T-helper 9 cell (primary cell): ENCODE results near the gene TNRC6C.
"Not testable (repeated sequence)": the region's sequence is repeated elsewhere in the genome, so short reads cannot be mapped to it uniquely, and the experiment has no call there.

Source experiments
- DNase-seq: peaks from one replicate; pipeline ENCODE4 v3.0.0-alpha.2; 2020

The TNRC6C gene

GRCh38 chr17:78096093-78096492, 137.6 kb downstream of the TNRC6C start:
- DNase-seq, result no peak

- no peak for DNase-seq
These were observed 142.6 kb downstream of the TNRC6C start for GRCh38 chr17:78101112-78101511.

GRCh38 chr17:78101542-78101941, 143.0 kb downstream of the TNRC6C start:
- no peak for DNase-seq

GRCh38 chr17:78103311-78103710, 144.8 kb downstream of the TNRC6C start:
- DNase-seq, result no peak

- no peak for DNase-seq
These were observed 146.0 kb downstream of the TNRC6C start for GRCh38 chr17:78104540-78104941.

GRCh38 chr17:78105101-78105500, 146.6 kb downstream of the TNRC6C start:
- no peak for DNase-seq

- DNase-seq, result no peak
These were observed 147.0 kb downstream of the TNRC6C start for GRCh38 chr17:78105551-78105950.

GRCh38 chr17:78106211-78106610, 147.7 kb downstream of the TNRC6C start:
- DNase-seq, result no peak

- DNase-seq, result no peak
These were observed 149.0 kb downstream of the TNRC6C start for GRCh38 chr17:78107457-78107856.

- no peak for DNase-seq
These were observed 149.6 kb downstream of the TNRC6C start for GRCh38 chr17:78107976-78108725.

GRCh38 chr17:78108726-78109488, 150.4 kb downstream of the TNRC6C start:
- DNase-seq, result no peak

GRCh38 chr17:78109489-78109761, 150.9 kb downstream of the TNRC6C start:
- no peak for DNase-seq

- DNase-seq, result no peak
These were observed 152.0 kb downstream of the TNRC6C start for GRCh38 chr17:78110363-78111015.

GRCh38 chr17:78111016-78111726, 152.7 kb downstream of the TNRC6C start:
- no peak for DNase-seq

GRCh38 chr17:78111727-78112517, 153.4 kb downstream of the TNRC6C start:
- DNase-seq, result no peak

- peak; percentile 84 for DNase-seq
These were observed 154.3 kb downstream of the TNRC6C start for GRCh38 chr17:78112518-78113471.

GRCh38 chr17:78113804-78114785, 155.6 kb downstream of the TNRC6C start:
- DNase-seq, result no peak

- DNase-seq, result no peak
These were observed 156.6 kb downstream of the TNRC6C start for GRCh38 chr17:78114831-78115723.

GRCh38 chr17:78115803-78116202, 157.3 kb downstream of the TNRC6C start:
- not testable (repeated sequence) for DNase-seq
